GM18520 (cell line): ENCODE data around the gene PMVK.

Experiments used
- ATAC-seq: cut with Tn5 transposase; IDR thresholded peaks from one replicate; pipeline ENCODE4 v1.9.1; 2021; ENCODE audit not compliant: unreplicated experiment

PMVK gene

DNA sequence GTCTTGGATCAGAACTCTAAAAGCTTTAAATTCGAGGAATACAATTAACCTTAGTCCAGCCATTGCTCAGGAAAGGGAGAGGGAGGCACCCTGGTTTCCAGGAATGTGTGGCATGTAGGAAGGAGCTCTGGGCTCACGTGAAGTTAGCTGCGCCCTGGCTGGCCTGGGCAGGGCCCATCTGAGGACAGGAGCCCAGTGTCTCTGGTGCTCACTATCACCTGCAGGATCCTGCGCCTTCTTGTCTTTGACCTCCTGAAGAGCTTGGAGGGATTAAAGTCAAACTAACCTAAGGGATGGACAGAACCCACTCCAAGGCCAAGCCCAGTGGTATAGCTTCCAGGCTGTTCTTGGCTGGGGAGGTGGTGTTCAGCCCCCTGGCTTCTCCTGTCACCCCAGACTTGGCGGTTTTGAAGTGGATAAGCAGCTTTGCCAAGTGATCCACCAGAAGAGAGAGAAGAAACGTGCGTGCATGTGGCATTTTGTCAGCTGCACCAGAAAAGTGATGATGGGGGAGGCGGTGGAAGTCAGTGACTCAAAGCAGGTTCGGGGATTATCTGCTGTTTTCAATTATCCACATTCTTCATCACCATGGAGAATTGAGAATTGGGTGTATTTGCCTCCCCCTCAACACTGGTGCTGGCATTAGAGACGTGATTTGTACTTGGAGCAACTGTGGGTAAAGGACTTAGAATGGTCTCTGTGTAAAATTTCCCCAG is 54.5 kb downstream of the PMVK start:
- no peak for ATAC-seq

DNA sequence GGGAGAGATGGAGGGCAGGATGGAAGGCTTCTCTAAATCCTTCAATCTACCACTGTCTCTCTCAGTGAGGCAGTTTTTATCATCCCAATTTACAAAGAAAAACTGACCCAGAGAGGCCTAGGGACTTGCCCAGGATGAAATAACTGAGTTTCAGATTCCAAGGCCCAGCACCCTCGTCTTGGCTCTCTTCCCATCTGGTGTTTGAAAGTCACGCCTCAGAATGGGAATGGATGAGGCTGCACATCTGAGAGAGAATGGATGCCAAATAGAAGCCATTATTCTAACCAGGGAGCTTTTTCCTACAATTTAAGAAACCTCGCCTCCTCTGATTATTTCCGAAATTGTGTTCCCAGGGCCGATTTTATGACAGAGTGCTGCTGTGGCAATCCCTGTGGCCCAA is 55.8 kb downstream of the PMVK start:
- ATAC-seq: no peak

DNA sequence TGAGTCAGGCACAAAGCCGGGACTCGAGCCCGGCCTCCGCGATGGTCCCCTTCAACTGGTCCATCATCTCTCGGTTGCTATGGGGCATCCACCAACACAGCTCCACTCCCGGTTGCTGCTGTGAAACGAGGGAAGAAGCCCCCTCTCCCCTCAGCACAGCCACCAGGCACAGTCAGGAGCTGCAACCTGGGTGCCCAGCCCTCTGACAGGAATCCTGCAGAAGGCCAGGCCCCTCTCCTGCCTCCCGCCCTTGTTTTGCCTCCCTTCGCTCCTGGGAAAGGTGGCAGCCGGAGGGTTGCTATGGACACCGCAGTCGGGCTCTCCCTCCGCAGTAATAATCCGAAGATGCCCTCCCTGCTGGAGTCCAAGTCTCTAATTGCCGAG is 57.5 kb downstream of the PMVK start:
- no peak for ATAC-seq

DNA sequence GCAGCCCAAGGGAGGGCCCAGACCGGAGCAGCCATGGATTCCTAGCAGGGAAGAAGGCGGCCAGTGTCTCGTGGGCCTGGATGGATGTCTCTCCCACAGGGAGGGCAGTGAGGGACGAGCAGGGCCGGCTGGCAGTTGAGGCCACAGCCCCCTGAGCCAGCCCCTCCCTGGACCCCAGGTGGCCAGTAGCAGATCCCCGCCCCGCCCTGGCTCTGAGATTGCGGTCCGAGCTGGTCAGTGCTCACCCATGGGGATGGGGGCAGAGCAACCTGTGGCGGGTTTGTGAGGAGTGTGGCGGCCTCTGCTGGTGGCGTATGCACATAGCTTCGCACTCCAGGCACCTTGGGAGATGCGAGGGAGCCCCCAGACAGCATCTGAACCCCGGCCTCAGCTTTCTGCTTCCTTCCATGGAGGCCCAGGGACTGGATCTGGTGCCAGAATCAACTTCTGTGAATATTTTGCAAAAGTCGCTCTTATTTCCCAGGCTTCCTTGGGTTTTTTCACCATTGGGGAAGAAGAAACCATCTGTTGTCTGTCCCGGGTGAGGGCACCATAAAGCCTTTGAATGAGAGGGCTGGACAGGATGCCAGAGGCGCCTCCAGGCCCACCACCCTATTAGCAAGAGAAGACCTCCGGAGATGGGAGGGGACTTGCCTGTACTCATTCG is 58.0 kb downstream of the PMVK start:
- no peak for ATAC-seq

DNA sequence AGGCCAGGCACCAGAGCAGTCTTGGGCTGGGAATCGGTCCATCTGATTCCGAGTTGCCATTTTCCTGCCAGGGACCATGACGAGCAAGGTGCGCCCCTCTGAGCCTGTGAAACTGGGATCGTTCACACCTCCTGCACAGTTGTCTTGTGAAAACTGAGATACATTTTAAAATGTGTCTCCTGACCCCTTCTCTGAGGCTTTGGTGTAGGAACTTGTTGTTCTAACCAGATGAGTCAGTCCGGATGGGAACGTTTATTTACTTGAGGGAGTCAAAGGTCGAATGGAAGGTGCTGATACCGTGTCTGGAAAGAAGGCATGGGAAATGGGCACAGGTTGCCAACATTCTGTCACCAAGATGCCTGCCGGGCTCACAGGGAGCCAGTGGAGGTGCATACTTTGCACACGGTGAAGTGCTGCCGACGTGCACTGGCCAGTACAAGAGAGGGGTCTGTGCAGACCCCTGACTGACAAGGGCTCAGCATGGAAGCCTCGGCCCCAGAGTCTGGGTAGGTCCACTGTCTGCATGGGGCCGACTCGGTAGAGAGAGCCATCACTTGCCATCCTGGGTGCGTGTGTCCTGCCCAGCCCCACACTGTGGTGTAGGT is 59.0 kb downstream of the PMVK start:
- ATAC-seq: no peak

DNA sequence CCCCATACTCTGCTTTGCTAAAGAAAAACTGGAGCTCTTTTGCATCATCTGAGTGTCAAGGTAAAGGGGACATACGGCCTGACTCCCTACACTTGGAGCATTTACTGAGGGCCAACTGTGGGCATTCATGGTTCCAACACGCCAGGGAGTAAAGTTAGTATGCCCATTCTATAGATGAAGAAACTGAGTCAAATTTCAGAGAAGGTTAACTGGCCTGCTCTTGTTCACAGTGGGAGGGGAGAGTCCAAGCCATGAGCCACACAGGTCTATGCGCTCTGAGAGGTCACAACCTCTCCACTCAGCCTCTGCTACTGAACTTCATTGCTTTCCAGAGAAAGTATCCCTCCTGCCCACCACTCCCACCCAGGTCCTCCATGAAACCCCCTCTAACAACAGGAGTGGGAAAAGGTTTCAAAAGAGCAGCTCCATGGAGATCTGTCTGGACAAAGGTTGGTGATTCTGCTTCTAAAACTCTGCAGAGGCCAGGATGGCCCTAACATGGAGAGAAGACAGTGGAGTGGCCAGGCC is 59.6 kb downstream of the PMVK start:
- no peak for ATAC-seq
